Bronchial epithelial cell (primary cell): ENCODE results near the gene ENAM. TPM values are rescaled to one million over a fixed set of nuclear protein-coding genes. Genes with fewer than 3 reads are reported as not detected.
A peak's percentile ranks its signal among the peaks of the same experiment; 100 is the strongest.

Experiments used
- DNase-seq: peaks from one replicate; pipeline ENCODE4 v3.0.0-alpha.2; 2010; ENCODE audit warnings: low read depth
- FAIRE-seq: peaks from 2 replicates; lab custom pipeline; 2011; peaks lifted over from hg19 to GRCh38; lab: Jason Lieb, UNC
- H3K27me3 ChIP-seq: 2 replicates; pipeline ENCODE4 v1.5.1; 2011; ENCODE audit warnings: low read length; ENCODE audit not compliant: control insufficient read depth, insufficient read depth
- H3K36me3 ChIP-seq: 2 replicates; pipeline ENCODE4 v1.5.1; 2011; ENCODE audit warnings: low read length; ENCODE audit not compliant: control insufficient read depth, insufficient read depth
- H3K4me3 ChIP-seq: 2 replicates; pipeline ENCODE4 v1.5.1; 2011; ENCODE audit warnings: mild to moderate bottlenecking, low read depth, low read length, control low read depth
- CTCF ChIP-seq: IDR thresholded peaks from 2 replicates; pipeline ENCODE4 v1.5.1; 2011; ENCODE audit warnings: mild to moderate bottlenecking, moderate library complexity, low read length, control low read depth, inconsistent platforms; ENCODE audit not compliant: insufficient read depth, severe bottlenecking
- total RNA-seq: library from RNA; depleted of rRNA; stranded (reverse); fragments of >200 nt; gene quantifications from 2 replicates; pipeline ENCODE4 v1.2.1, GENCODE V29; 2014

The ENAM gene
- not detected in 2 replicates for total RNA-seq

- Histone ChIP-seq H3K27me3 (no peaks in the 10 kb centered on the region), H3K36me3 (no peaks in the 10 kb centered on the region), H3K4me3 (no peak within 1 kb of the TSS)
- FAIRE-seq (no peak), DNase-seq (no peak)
- TF ChIP-seq CTCF: no peak
Observed at GRCh38 chr4:70628444-70628843, at the start of gene ENAM. Gene ENAM, plus strand, starts transcription at chr4:70628744. Its CDS starts 757 bp downstream, at chr4:70629501.

- no peak for FAIRE-seq
- Histone ChIP-seq H3K36me3 (no peaks in the 10 kb centered on the region), H3K27me3 (no peaks in the 10 kb centered on the region), H3K4me3 (no peak overlapping the region)
- no peak for TF ChIP-seq CTCF
- DNase-seq: no peak
Observed at GRCh38 chr4:70581980-70582379, 46.6 kb upstream of the ENAM start.

- peak; percentile 50 for FAIRE-seq
- no peak overlapping the region for H3K4me3 ChIP-seq
Observed at GRCh38 chr4:70583952-70584834, 44.4 kb upstream of the ENAM start.

GRCh38 chr4:70586841-70587240 lies 41.7 kb upstream of the ENAM start:
- Histone ChIP-seq H3K27me3 (no peaks in the 10 kb centered on the region), H3K4me3 (no peak overlapping the region), H3K36me3 (no peaks in the 10 kb centered on the region)
- DNase-seq: no peak
- TF ChIP-seq CTCF: no peak
- no peak for FAIRE-seq

More at GRCh38 chr4:70583952-70584834, 44.4 kb upstream of the ENAM start:
- no peaks in the 10 kb centered on the region for H3K36me3 ChIP-seq
- TF ChIP-seq CTCF: no peak
- peak; percentile 99 for DNase-seq
- no peaks in the 10 kb centered on the region for H3K27me3 ChIP-seq

GRCh38 chr4:70589785-70590184 lies 38.8 kb upstream of the ENAM start:
- H3K4me3 ChIP-seq: no peak overlapping the region
- no peak for TF ChIP-seq CTCF
- no peak for DNase-seq
- H3K36me3 ChIP-seq: no peaks in the 10 kb centered on the region
- H3K27me3 ChIP-seq: no peaks in the 10 kb centered on the region
- no peak for FAIRE-seq
